Esophagus squamous epithelium (tissue), 5 donors: Measurements from ENCODE around the gene RERE. TPM values are rescaled to one million over a fixed set of nuclear protein-coding genes. Genes with fewer than 3 reads are reported as not detected.

ENCODE experiments used
- DNase-seq: peaks from one replicate; lab custom pipeline; 2025; lab: John Stamatoyannopoulos, UW
- H3K27ac ChIP-seq, 4 donors: fragments of 200-600 bp; sonication (generic); one replicate each; pipeline ENCODE4 v1.5.1; 2016 to 2019; ENCODE audit warnings: mild to moderate bottlenecking in 1 of 4
- H3K27me3 ChIP-seq, 4 donors: fragments of 200-600 bp; sonication (generic); 1 replicate in 3 of 4; 2 replicates in 1 of 4; pipeline versions ENCODE4 v1.5.1 to v1.6.0; 2017 to 2021; ENCODE audit warnings: antibody characterized with exemption in 1 of 4
- H3K36me3 ChIP-seq, 3 donors: fragments of 200-600 bp; sonication (generic); one replicate each; pipeline ENCODE4 v1.5.1; 2016 to 2019
- H3K4me1 ChIP-seq, 3 donors: fragments of 200-600 bp; sonication (generic); one replicate each; pipeline ENCODE4 v1.5.1; 2017 to 2019
- H3K4me3 ChIP-seq, 4 donors: fragments of 200-600 bp; sonication (generic); 1 replicate in 3 of 4; 2 replicates in 1 of 4; pipeline ENCODE4 v1.5.1; 2016 to 2019; ENCODE audit warnings: mild to moderate bottlenecking in 2 of 4, moderate library complexity in 1 of 4
- H3K9me3 ChIP-seq, 3 donors: fragments of 200-600 bp; sonication (generic); one replicate each; pipeline ENCODE4 v1.5.1; 2016 to 2019
- CTCF ChIP-seq, 6 experiments: fragments of 450-650 bp in 4 of 6; fragments of 200-600 bp in 2 of 6; sonication (generic) in 2 of 6; IDR thresholded peaks; one replicate each; pipeline ENCODE4 v1.5.1; 2016 to 2019; ENCODE audit warnings: antibody characterized with exemption in 6 of 6, mild to moderate bottlenecking in 4 of 6, moderate library complexity in 4 of 6
- POLR2A ChIP-seq, 4 donors: fragments of 450-650 bp; IDR thresholded peaks; one replicate each; pipeline ENCODE4 v1.6.1; 2017; ENCODE audit warnings: antibody characterized with exemption in 4 of 4, mild to moderate bottlenecking in 4 of 4, moderate library complexity in 3 of 4
- WGBS, 2 donors: methylation state at CpG; one replicate each; pipeline ENCODE4 v1.1.5; 2018; 5-methylcytosine and 5-hydroxymethylcytosine counted together
- intact Hi-C: fragments of 100-400 bp; cut with DNase I; formaldehyde crosslinking; loops from one replicate; pipeline ENCODE4 v1.15.0; 2022
- total RNA-seq, 4 donors: library from RNA; depleted of rRNA; stranded (reverse); fragments of >200 nt; gene quantifications; one replicate each; pipeline ENCODE4 v1.1.0, GENCODE V29; 2016
- donor health status: DM: yes; HTN: yes; CAD: no.

RERE gene
- total RNA-seq, 4 donors from 2014 or later: 27.5 to 56.6 (median 32.1) TPM

- WGBS, 2 donors: 31 to 44% methylated on average over 14 of the region's 14 CpGs
- Histone ChIP-seq H3K9me3 (no peaks in the 10 kb centered on the region), H3K4me1 (peaks cover 4 to 73% (median 15%) of the 10 kb centered on the region in 3 donors), H3K4me3 (peak overlapping the region in 3 of 4 donors; percentile 14 to 43 (median 16)), H3K27me3 (no peaks in the 10 kb centered on the region), H3K36me3 (no peaks in the 10 kb centered on the region), H3K27ac (peak overlapping the region in 2 of 4 donors; percentile 17 to 19)
- intact Hi-C loops: no loop called here
- no peak for TF ChIP-seq POLR2A (IDR thresholded peaks at IDR 0.05)
- no peak for DNase-seq
These were observed 136.5 kb downstream of the RERE start for GRCh38 chr1:8680664-8681650.

- H3K4me1 ChIP-seq: peaks cover 4 to 66% (median 15%) of the 10 kb centered on the region in 3 donors
- no peak for DNase-seq
- H3K4me3 ChIP-seq: no peak overlapping the region
- intact Hi-C loops: loop anchor here (10.0 kb wide), 1 partner anchor 115 kb away; no protein-coding TSS in a partner anchor
- WGBS, 2 donors: 71 to 73% methylated on average over 7 of the region's 7 CpGs
- H3K36me3 ChIP-seq: no peaks in the 10 kb centered on the region
- no peaks in the 10 kb centered on the region for H3K9me3 ChIP-seq
- peak overlapping the region in 1 of 4 donors; percentile 17 for H3K27ac ChIP-seq
- no peaks in the 10 kb centered on the region for H3K27me3 ChIP-seq
- TF ChIP-seq POLR2A (IDR thresholded peaks at IDR 0.05) (no peak), CTCF (IDR thresholded peaks at IDR 0.05) (no peak)
These were observed 137.3 kb downstream of the RERE start for GRCh38 chr1:8679929-8680663.

- no peak for TF ChIP-seq CTCF (IDR thresholded peaks at IDR 0.05)
- no peak for TF ChIP-seq POLR2A (IDR thresholded peaks at IDR 0.05)
- no peaks in the 10 kb centered on the region for H3K27me3 ChIP-seq
- intact Hi-C loops: loop anchor here (10.0 kb wide), 1 partner anchor 115 kb away; no protein-coding TSS in a partner anchor
- no peaks in the 10 kb centered on the region for H3K9me3 ChIP-seq
- H3K27ac ChIP-seq: no peak overlapping the region
- peaks cover 4 to 63% (median 15%) of the 10 kb centered on the region in 3 donors for H3K4me1 ChIP-seq
- DNase-seq: no peak
- no peak overlapping the region for H3K4me3 ChIP-seq
- no peaks in the 10 kb centered on the region for H3K36me3 ChIP-seq
- WGBS, 2 donors: 57 to 64% methylated on average over 2 of the region's 2 CpGs
These were observed 138.0 kb downstream of the RERE start for GRCh38 chr1:8679395-8679800.

- Histone ChIP-seq H3K27me3 (no peaks in the 10 kb centered on the region), H3K4me1 (peaks cover 4 to 58% (median 15%) of the 10 kb centered on the region in 3 donors), H3K9me3 (no peaks in the 10 kb centered on the region), H3K36me3 (no peaks in the 10 kb centered on the region), H3K27ac (no peak overlapping the region), H3K4me3 (no peak overlapping the region)
- 65 to 73% methylated on average over 4 of the region's 4 CpGs for WGBS, 2 donors
- no peak for DNase-seq
- intact Hi-C loops: loop anchor here (10.0 kb wide), 1 partner anchor 114 kb away; no protein-coding TSS in a partner anchor
- TF ChIP-seq POLR2A (IDR thresholded peaks at IDR 0.05) (no peak), CTCF (IDR thresholded peaks at IDR 0.05) (no peak)
These were observed 138.6 kb downstream of the RERE start for GRCh38 chr1:8678673-8679394.

- H3K9me3 ChIP-seq: no peaks in the 10 kb centered on the region
- no peaks in the 10 kb centered on the region for H3K36me3 ChIP-seq
- H3K4me1 ChIP-seq: peaks cover 4 to 51% (median 15%) of the 10 kb centered on the region in 3 donors
- DNase-seq: no peak
- no peaks in the 10 kb centered on the region for H3K27me3 ChIP-seq
- H3K27ac ChIP-seq: no peak overlapping the region
- intact Hi-C loops: loop anchor here (10.0 kb wide), 1 partner anchor 113 kb away; no protein-coding TSS in a partner anchor
- no peak overlapping the region for H3K4me3 ChIP-seq
- 79 to 84% methylated on average over 2 of the region's 2 CpGs for WGBS, 2 donors
- TF ChIP-seq CTCF (IDR thresholded peaks at IDR 0.05) (no peak), POLR2A (IDR thresholded peaks at IDR 0.05) (no peak)
These were observed 139.7 kb downstream of the RERE start for GRCh38 chr1:8677782-8678181.
